Measurements from ENCODE around the gene NR1H3. TPM values are rescaled to one million over a fixed set of nuclear protein-coding genes. Genes with fewer than 3 reads are reported as not detected.

NR1H3 gene
- total and polyA plus RNA-seq, 2 donors (not counting 1 experiment from before 2014, with no cell fraction given) = 21.3 to 56.3 TPM

DNA sequence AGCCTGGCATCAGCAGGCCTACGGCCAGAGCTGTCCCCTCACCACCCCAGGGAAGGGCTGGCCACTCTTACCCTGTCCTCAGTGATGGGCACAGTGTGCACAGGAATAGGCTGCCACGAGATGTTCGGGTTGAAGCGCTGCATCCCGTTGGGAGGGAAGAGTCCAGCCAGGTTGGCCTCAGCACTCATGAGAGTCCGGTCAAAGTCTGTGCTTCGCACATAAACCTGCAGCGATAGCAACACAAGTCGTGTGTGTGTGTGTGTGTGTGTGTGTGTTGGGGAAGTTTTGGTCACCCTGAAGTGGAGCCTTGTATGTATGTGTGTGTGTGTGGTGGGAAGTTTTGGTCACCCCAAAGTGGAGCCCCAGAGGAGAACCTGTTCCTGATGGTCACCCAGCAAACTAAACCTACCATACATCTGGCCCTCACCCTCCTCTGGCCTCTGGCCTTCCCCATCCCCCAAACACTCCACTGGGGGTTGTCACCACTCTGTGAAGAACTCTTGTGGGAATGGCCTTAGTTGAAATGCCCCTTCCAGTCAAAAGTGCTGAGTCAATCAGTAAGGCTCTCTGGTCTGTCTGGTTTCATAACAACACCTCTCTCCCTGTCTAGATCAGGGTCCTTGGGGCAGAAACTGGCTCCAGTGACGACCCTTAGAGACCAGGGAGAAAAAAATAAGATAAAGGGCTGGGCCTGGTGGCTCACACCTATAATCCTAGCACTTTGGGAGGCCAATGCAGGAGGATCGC, 12.0 kb upstream of the NR1H3 start:
- Histone ChIP-seq H3K27me3 (ENCODE audit: control insufficient read depth, insufficient read depth, low read length) (no peaks in the 10 kb centered on the region), H2AFZ (ENCODE audit: low read length) (no peak overlapping the region), H3K9me3 (ENCODE audit: control insufficient read depth, insufficient read depth, low read depth, low read length) (no peaks in the 10 kb centered on the region), H3K79me2 (ENCODE audit: control insufficient read depth, insufficient read depth, low read length) (peaks cover 16% of the 10 kb centered on the region), H3K36me3 (ENCODE audit: control insufficient read depth, insufficient read depth, low read length) (peaks cover 25% of the 10 kb centered on the region), H3K4me1 (ENCODE audit: control insufficient read depth, extremely low read depth, insufficient read depth, low read length) (peaks cover 9% of the 10 kb centered on the region), H3K27ac (ENCODE audit: insufficient read depth, low read length) (no peak overlapping the region), H3K9ac (ENCODE audit: insufficient read depth, low read length) (no peak overlapping the region), H3K4me3 (replicated peaks in 1 of 4; ENCODE audit: control extremely low read depth in 1 of 4, insufficient read depth in 1 of 4, low read depth in 3 of 4, low read length in 4 of 4) (no peak overlapping the region), H3K4me2 (ENCODE audit: extremely low read depth, insufficient read depth, low read length) (no peak overlapping the region), H4K20me1 (ENCODE audit: control insufficient read depth, extremely low read depth, insufficient read depth, low read length) (no peaks in the 10 kb centered on the region)
- DNase-seq (ENCODE audit: low read depth in 2 of 2) = no peak
- TF ChIP-seq EZH2 (IDR thresholded peaks at IDR 0.05; ENCODE audit: low read length, missing control alignments) = no peak
- TF ChIP-seq, protein P1, sequence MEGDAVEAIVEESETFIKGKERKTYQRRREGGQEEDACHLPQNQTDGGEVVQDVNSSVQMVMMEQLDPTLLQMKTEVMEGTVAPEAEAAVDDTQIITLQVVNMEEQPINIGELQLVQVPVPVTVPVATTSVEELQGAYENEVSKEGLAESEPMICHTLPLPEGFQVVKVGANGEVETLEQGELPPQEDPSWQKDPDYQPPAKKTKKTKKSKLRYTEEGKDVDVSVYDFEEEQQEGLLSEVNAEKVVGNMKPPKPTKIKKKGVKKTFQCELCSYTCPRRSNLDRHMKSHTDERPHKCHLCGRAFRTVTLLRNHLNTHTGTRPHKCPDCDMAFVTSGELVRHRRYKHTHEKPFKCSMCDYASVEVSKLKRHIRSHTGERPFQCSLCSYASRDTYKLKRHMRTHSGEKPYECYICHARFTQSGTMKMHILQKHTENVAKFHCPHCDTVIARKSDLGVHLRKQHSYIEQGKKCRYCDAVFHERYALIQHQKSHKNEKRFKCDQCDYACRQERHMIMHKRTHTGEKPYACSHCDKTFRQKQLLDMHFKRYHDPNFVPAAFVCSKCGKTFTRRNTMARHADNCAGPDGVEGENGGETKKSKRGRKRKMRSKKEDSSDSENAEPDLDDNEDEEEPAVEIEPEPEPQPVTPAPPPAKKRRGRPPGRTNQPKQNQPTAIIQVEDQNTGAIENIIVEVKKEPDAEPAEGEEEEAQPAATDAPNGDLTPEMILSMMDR (conservative IDR thresholded peaks at IDR 0.05 in 1 of 2, IDR thresholded peaks at IDR 0.05 in 1 of 2; ENCODE audit: low read depth in 1 of 2, low read length in 2 of 2) = no peak

- DNase-seq (ENCODE audit: low read depth in 2 of 2) = no peak
- H2AFZ ChIP-seq (ENCODE audit: low read length) = no peak overlapping the region
- H4K20me1 ChIP-seq (ENCODE audit: control insufficient read depth, extremely low read depth, insufficient read depth, low read length) = no peaks in the 10 kb centered on the region
- peaks cover 16% of the 10 kb centered on the region for H3K79me2 ChIP-seq (ENCODE audit: control insufficient read depth, insufficient read depth, low read length)
- peaks cover 7% of the 10 kb centered on the region for H3K4me1 ChIP-seq (ENCODE audit: control insufficient read depth, extremely low read depth, insufficient read depth, low read length)
- H3K9me3 ChIP-seq (ENCODE audit: control insufficient read depth, insufficient read depth, low read depth, low read length) = no peaks in the 10 kb centered on the region
- no peak for TF ChIP-seq EZH2 (IDR thresholded peaks at IDR 0.05; ENCODE audit: low read length, missing control alignments)
- H3K27ac ChIP-seq (ENCODE audit: insufficient read depth, low read length) = no peak overlapping the region
- peak overlapping the region; percentile 100 for H3K4me2 ChIP-seq (ENCODE audit: extremely low read depth, insufficient read depth, low read length)
- no peaks in the 10 kb centered on the region for H3K27me3 ChIP-seq (ENCODE audit: control insufficient read depth, insufficient read depth, low read length)
- peaks cover 21% of the 10 kb centered on the region for H3K36me3 ChIP-seq (ENCODE audit: control insufficient read depth, insufficient read depth, low read length)
- no peak overlapping the region for H3K9ac ChIP-seq (ENCODE audit: insufficient read depth, low read length)
- peak overlapping the region in 2 of 4 experiments; percentile 87 to 88 for H3K4me3 ChIP-seq (replicated peaks in 1 of 4; ENCODE audit: control extremely low read depth in 1 of 4, insufficient read depth in 1 of 4, low read depth in 3 of 4, low read length in 4 of 4)
Measured at GRCh38 chr11:47247502-47247901, 10.3 kb upstream of the NR1H3 start.

- Histone ChIP-seq H3K9me3 (ENCODE audit: control insufficient read depth, insufficient read depth, low read depth, low read length) (no peaks in the 10 kb centered on the region), H4K20me1 (ENCODE audit: control insufficient read depth, extremely low read depth, insufficient read depth, low read length) (no peaks in the 10 kb centered on the region), H3K4me1 (ENCODE audit: control insufficient read depth, extremely low read depth, insufficient read depth, low read length) (peaks cover 7% of the 10 kb centered on the region), H3K4me2 (ENCODE audit: extremely low read depth, insufficient read depth, low read length) (peak overlapping the region; percentile 100), H3K36me3 (ENCODE audit: control insufficient read depth, insufficient read depth, low read length) (peaks cover 16% of the 10 kb centered on the region), H2AFZ (ENCODE audit: low read length) (peak overlapping the region; percentile 93), H3K4me3 (replicated peaks in 1 of 4; ENCODE audit: control extremely low read depth in 1 of 4, insufficient read depth in 1 of 4, low read depth in 3 of 4, low read length in 4 of 4) (peak overlapping the region; percentile 67 to 88 (median 88)), H3K27me3 (ENCODE audit: control insufficient read depth, insufficient read depth, low read length) (no peaks in the 10 kb centered on the region), H3K9ac (ENCODE audit: insufficient read depth, low read length) (peak overlapping the region; percentile 75), H3K27ac (ENCODE audit: insufficient read depth, low read length) (peak overlapping the region; percentile 85), H3K79me2 (ENCODE audit: control insufficient read depth, insufficient read depth, low read length) (peaks cover 16% of the 10 kb centered on the region)
- peak in 1 of 2 donors; percentile 50 for DNase-seq (ENCODE audit: low read depth in 2 of 2)
- TF ChIP-seq, protein P1 (conservative IDR thresholded peaks at IDR 0.05 in 1 of 2, IDR thresholded peaks at IDR 0.05 in 1 of 2; ENCODE audit: low read depth in 1 of 2, low read length in 2 of 2) = no peak
- TF ChIP-seq EZH2 (IDR thresholded peaks at IDR 0.05; ENCODE audit: low read length, missing control alignments) = no peak
Measured at GRCh38 chr11:47248304-47248663, 9.5 kb upstream of the NR1H3 start.

All from fibroblast of lung (primary cell).